HepG2 (cell line): ENCODE data around the gene THAP5.

Experiments
- CSRNP1 ChIP-seq: sonication (generic); formaldehyde crosslinking; IDR thresholded peaks from 2 replicates; pipeline ENCODE4 v1.8.1; 2023; ENCODE audit warnings: mild to moderate bottlenecking, missing genetic modification reagents
- EED ChIP-seq: sonication (generic); formaldehyde crosslinking; IDR thresholded peaks from 2 replicates; pipeline ENCODE4 v1.5.0; 2020; ENCODE audit warnings: mild to moderate bottlenecking, missing genetic modification reagents
- POLR2A ChIP-seq, 2 experiments: IDR thresholded peaks; 2 replicates each; pipeline ENCODE4 v1.6.1; 2011; ENCODE audit warnings: low read depth in 2 of 2, low read length in 2 of 2, mild to moderate bottlenecking in 1 of 2, moderate library complexity in 1 of 2; ENCODE audit not compliant: insufficient read depth in 1 of 2
- RBAK ChIP-seq: sonication (generic); formaldehyde crosslinking; IDR thresholded peaks from 2 replicates; pipeline ENCODE4 v1.5.1; 2020; ENCODE audit warnings: mild to moderate bottlenecking, missing genetic modification reagents
- UBTF ChIP-seq: sonication (generic); formaldehyde crosslinking; IDR thresholded peaks from 2 replicates; pipeline ENCODE4 v1.4.0; 2020; ENCODE audit warnings: mild to moderate bottlenecking, missing genetic modification reagents

- no peak for TF ChIP-seq CSRNP1 (CRISPR knock-in tag)
- TF ChIP-seq UBTF (CRISPR knock-in tag) = no peak
- no peak for TF ChIP-seq POLR2A (IDR thresholded peaks at IDR 0.05; ENCODE audit: insufficient read depth in 1 of 2, low read depth in 2 of 2, low read length in 2 of 2)
- TF ChIP-seq RBAK = no peak
- TF ChIP-seq EED (CRISPR knock-in tag) = no peak
Observed at GRCh38 chr7:108598153-108598552, 28.6 kb upstream of the THAP5 start.
